Measurements from ENCODE around the gene COMMD8.

Gene COMMD8

GRCh38 chr4:47473141-47473750 is 9.7 kb upstream of the COMMD8 start:
- no peak for DNase-seq (ENCODE audit: low read depth in 2 of 2)

- DNase-seq (ENCODE audit: low read depth in 2 of 2): no peak
Observed at GRCh38 chr4:47471591-47471990, 8.1 kb upstream of the COMMD8 start.

GRCh38 chr4:47471064-47471463 is 7.6 kb upstream of the COMMD8 start:
- no peak for DNase-seq (ENCODE audit: low read depth in 2 of 2)

- no peak for DNase-seq (ENCODE audit: low read depth in 2 of 2)
Observed at GRCh38 chr4:47469951-47470350, 6.4 kb upstream of the COMMD8 start.

DNA sequence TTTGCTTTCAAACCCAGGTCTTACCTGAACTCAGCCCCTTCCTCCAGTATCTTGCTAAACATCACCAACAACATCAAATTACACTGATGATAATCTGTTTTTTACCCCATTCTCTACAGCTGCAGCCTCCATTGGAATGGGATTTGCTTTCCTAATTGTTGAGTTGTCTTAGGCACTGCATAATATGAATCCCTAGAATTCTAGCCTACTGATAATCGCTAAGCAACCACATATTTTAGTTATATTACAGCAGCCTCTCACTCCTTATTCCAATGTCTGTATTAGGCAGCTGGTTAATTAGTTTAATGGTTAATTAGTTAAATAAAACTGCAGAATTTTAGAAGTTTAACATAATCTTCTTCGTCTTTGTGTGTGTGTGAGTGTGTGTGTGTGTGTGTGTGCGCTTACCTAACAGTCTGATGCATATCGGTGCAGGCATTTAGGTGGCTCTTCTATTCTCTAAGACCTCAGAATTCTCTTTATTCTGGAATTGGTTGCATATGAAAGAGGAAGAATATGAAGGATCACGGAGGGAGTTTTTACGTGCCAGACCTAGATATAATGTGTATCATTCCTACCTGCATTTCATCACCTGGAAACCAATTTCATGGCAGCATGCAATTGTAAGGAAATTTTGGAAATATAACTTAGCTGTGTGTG is 5.3 kb upstream of the COMMD8 start:
- no peak for DNase-seq (ENCODE audit: low read depth in 2 of 2)

GRCh38 chr4:47466056-47466785 is 2.7 kb upstream of the COMMD8 start:
- DNase-seq (ENCODE audit: low read depth in 2 of 2): no peak

DNA sequence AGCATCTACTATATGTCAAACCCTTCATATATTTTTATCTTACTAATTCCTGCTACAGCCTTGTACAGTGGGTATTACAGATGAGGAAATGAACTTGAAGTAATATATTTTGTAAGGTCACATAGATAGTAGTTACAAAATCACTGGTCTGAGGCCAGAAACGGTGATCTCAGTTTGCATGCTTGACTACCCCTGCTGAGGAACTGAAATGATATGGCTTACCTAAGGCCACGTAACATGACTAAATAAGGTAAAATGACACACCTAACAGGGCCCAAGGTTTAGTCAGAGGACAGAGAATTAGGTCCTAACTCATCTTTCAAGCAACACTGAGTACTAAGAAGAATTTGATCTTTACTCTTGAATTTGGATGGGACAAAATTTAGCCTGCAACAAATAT is 1.5 kb upstream of the COMMD8 start:
- DNase-seq (ENCODE audit: low read depth in 2 of 2): no peak

- no peak for DNase-seq (ENCODE audit: low read depth in 2 of 2)
Observed at GRCh38 chr4:47462799-47463234, 685 bp downstream of the COMMD8 start.

- DNase-seq (ENCODE audit: low read depth in 2 of 2): no peak
Observed at GRCh38 chr4:47451657-47452056, 11.8 kb downstream of the COMMD8 start.

DNA sequence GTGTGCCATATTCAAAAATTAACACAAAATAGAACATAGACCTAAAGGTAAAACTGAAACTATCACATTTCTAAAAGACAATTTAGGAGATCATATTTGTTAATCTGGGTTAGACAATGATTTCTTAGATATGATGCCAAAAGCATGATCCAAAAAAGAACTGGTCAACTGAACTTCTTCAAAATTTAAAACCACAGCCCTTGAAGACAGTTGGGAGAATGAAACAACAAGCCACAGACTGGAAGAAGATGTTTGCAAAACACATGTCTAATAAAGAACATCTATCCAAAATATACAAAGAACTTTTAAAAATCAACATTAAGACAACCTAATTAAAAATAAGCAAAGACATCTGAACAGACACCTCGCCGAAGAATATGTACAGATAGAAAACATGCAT is 19.5 kb downstream of the COMMD8 start:
- DNase-seq (ENCODE audit: low read depth in 2 of 2): no peak

GRCh38 chr4:47442980-47443379 is 20.5 kb downstream of the COMMD8 start:
- DNase-seq (ENCODE audit: low read depth in 2 of 2): no peak

DNA sequence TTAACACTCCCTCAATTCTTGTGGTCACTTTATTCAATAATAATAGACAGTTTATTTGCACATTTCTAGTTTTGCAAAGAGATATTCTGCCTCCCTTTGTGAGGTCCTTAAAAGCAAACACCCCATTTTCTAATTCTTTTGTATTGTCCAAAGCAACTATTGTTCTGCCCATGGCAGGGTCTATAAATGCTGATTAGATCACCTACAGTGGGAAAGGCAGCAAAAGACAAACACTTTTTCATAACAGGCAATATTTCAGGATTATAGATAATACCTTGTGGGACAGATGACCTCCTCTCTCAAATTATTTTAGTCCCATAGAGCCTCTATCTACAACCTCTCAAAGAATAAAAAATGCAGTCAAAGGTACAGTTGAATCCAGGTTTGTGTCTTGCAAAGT is 28.6 kb downstream of the COMMD8 start:
- no peak for DNase-seq (ENCODE audit: low read depth in 2 of 2)

DNA sequence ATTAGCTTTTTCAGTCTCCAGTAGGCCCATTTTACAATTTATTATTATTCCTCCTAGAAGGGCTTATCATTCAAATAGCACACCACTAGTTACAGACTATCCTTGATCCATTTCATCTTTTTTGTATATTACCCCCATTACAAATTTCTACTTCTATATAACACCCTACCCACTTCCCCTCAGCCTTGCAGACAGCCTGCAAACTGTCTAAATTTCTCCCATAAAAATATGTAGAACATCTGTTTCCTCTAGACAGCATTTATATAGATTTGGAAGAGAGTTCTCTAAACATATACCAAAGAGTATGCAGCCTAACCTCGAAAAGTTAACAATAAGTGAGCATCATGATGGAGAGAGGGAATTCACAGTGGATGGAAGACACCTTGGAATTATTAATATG is 30.8 kb downstream of the COMMD8 start:
- no peak for DNase-seq (ENCODE audit: low read depth in 2 of 2)

GRCh38 chr4:47427935-47428334 is 35.6 kb downstream of the COMMD8 start:
- DNase-seq (ENCODE audit: low read depth in 2 of 2): no peak

DNA sequence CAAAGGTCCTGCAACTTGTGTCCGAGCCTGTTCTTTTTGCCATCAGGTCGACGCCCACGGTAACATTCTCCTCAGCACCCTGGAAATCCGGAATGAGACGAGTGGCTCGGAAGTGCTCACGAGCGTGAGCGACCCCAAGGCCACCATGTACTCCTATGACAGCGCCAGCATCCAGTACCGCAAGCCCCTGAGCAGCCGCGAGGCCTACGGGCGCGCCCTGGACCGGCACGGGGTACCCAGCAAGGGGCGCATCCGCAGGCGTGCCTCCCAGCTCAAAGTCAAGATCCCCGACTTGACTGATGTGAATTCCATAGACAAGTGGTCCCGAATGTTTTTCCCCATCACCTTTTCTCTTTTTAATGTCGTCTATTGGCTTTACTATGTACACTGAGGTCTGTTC is 37.9 kb downstream of the COMMD8 start:
- no peak for DNase-seq (ENCODE audit: low read depth in 2 of 2)

- no peak for DNase-seq (ENCODE audit: low read depth in 2 of 2)
Observed at GRCh38 chr4:47419296-47419695, 44.2 kb downstream of the COMMD8 start.

DNA sequence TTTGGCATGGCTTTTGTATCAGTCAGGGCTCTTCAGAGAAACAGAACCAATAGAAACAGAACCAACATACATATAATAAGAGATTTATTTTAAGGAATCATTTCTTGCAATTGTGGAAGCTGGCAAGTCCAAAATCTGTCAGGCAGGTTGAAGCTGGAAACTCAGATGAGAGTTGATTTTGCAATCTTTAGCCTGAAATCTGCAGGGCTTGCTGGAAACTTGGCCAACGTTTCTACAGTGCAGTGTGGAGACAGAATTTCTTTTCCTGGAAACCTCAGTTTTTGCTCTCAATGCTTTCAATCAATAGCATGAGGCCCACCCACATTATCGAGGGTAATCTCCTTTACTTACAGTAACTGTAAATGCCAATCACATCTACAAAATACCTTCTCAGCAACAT is 45.4 kb downstream of the COMMD8 start:
- no peak for DNase-seq (ENCODE audit: low read depth in 2 of 2)

- no peak for DNase-seq (ENCODE audit: low read depth in 2 of 2)
Observed at GRCh38 chr4:47415719-47416118, 47.8 kb downstream of the COMMD8 start.

- DNase-seq (ENCODE audit: low read depth in 2 of 2): no peak
Observed at GRCh38 chr4:47413521-47413920, 50.0 kb downstream of the COMMD8 start.

DNA sequence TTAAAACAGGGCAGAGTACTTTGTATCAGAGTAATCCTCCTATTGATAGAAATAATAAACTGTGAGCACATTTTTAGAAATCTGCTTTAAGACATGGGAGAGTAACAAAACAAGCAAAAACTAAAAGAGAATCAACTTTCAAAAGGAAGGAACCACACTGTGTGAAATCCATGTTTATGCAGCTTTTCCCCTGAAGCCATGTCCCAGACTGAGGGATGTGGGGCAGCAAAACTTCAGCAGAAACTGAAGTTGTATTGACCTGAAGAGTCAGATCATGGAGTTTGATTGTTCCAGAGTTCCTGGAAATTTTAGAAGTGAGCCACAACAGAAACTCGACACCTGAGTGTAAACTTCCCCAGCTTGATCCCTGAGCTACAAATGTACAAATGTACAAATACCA is 53.2 kb downstream of the COMMD8 start:
- no peak for DNase-seq (ENCODE audit: low read depth in 2 of 2)

- DNase-seq (ENCODE audit: low read depth in 2 of 2): no peak
Observed at GRCh38 chr4:47406408-47406807, 57.1 kb downstream of the COMMD8 start.

Measured in stimulated activated CD4-positive, alpha-beta T cell treated with anti-CD3 and anti-CD28 coated beads, Interleukin-15, amount 100 ng/mL, for 48 hours (primary cell).